Stimulated activated CD4-positive, alpha-beta T cell treated with anti-CD3 and anti-CD28 coated beads, Interleukin-4, amount 100 ng/mL, for 1 hour (primary cell): Measurements from ENCODE around the gene MAPT.

Experiments used
- DNase-seq: peaks from one replicate; pipeline ENCODE4 v3.0.0-alpha.2; 2020

Gene MAPT

DNA sequence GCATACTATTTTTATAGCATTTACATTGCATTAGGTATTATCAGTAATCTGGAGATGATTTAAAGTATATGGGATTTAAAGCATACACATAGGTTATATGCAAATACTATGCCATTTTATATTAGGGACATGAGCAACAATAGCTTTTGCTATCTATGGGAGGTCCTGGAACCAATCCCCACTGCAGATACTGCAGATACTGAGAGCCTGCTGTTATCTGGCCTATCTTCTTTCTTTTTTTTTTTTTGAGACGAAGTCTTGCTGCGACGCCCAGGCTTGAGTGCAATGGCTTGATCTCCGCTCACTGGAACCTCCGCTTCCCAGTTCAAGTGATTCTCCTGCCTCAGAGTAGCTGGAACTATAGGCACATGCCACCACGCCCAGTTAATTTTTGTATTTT is 142.1 kb downstream of the MAPT start:
- no peak for DNase-seq

DNA sequence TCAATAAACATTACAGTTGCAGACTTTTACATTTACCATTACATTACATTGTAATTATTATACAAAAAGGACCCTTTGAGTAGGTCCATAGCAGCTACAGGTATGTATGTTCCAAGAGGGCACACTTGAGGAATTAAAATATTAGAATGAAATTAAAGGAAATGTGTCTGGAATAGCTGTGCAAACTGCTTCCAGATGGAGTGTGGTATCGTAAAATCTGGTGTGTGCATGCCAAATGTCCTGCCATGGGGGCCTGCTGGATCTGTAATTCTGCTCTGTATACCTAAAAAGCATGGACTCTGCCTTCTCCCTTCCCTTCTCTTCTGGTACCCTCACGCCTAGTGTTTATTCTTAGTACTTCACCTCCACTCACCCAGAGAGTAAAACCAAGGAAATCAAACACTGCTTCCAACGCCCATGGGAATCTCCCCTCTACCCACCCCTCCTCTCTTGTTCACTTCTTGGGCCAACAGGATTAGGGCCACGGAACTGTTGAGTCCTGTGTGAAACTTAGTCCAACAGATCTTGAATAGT is 143.4 kb downstream of the MAPT start:
- no peak for DNase-seq

DNA sequence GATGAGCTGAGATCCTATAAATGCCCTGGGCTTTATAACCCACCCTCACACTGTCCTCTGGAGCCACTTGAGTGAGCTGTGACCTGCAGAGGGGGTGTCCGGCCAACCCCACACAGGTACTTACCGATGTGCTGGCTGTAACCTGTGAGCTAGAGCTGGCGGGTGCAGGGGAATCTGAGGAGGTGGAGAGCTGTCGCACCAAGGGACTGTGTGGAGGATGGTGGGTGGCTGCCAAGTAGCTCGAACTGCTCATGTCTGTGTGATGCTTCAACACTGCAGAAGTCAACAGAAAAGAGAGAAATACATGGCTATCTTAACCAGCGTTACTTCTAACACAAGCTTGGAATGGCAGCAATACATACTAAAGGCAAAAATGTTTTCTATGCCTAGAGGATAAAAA is 144.1 kb downstream of the MAPT start:
- DNase-seq: no peak

DNA sequence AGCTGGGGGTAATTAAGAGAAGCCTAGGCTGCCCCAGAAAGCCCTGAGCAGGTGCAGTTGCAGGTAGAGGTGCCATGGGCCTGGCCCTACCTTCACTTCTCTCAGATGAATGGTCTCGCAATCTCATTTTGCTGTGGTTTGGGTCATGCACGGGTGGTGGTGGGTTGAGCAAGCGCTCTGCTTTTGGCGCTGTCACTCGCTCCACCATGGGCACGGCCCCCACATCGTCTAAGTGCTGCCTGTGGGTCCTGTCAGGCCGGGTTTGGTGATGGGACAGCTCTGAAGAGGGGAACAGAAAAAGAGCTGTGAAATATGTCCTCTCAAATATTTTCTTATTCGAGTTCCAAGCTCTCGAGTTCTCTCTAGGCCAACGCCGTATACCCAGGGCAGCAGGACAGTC is 144.6 kb downstream of the MAPT start:
- no peak for DNase-seq

DNA sequence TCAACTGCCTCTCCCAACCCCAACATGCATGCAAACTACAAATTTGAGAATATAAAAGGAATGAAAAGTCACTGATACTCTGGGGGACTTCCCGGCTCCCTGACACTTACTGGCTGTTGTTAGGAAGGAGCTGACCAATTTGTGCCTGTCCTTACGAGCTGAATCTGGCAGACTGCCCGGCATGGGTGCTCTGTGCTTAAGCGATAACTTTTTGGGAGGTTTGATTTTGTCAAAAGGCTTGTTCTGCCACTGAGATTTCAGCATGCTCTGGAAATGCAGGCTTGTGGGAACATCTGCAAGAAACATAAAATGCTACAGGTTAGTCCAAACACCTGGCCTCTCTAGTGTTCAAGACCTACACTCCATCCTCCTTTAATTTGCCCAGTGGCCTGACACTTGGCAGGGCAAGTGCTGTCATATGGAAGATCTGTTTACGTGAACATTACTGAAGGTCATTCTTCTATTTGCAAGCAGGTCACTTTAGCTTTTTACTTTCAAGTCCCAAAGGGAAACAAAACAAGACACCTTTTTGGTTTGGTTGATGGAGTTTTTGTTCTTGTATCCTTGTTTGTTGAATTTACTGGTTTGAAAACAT is 145.3 kb downstream of the MAPT start:
- DNase-seq: no peak

DNA sequence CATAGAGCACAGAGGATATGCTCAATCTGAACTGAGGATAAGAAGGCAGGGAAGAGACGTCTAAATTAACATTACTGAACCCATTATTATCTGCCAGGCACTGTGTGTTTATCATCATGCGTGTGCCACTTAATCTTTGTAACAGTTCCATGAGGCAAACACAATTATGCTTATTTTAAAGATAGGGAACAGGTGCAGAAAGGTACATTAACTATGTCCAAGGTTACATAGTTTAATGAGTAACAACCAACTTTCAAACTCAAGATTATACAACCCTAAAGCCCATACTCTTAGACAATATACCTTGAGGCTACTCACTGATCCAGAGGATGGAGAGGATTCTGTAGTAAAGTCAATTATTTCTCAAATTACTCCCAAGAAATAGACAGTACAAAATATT is 147.9 kb downstream of the MAPT start:
- DNase-seq: no peak

DNA sequence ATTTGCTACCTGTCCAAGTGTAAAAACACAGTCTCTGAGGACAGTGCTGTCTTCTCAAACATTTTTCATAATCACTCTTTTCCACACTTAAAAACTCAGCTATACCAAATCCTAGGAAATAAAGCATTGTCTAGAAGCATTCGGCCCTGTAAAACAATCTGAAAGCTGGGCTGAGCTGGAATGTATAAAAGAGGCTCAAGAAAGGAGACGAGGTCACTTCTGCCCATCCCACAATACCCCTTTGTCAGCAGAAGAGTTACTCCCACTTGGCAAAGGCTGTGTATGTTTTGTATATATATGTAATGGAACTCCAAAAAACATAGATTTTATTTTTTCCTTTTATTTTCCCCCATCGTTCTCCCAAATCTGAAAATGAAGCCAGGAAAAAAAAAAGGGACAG is 148.6 kb downstream of the MAPT start:
- DNase-seq: no peak

DNA sequence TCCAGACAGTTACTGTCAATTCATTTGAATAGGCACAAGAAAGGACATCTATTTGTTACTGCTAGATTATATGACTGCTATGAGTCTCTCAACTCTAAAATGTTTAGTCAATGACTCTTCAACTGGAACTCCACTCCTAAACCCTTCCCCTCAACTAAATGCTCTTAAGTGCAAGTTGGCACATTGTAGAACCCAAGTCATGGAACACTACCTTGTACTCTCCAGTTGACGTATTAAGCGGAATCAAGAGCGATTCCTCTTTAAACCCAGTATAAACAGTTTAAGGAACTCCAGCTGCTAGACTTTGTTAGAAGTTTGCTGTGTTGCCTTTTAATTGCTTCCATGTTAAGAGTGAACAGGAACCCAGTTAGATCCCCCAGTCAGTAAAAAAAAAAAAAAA is 149.3 kb downstream of the MAPT start:
- DNase-seq: no peak

DNA sequence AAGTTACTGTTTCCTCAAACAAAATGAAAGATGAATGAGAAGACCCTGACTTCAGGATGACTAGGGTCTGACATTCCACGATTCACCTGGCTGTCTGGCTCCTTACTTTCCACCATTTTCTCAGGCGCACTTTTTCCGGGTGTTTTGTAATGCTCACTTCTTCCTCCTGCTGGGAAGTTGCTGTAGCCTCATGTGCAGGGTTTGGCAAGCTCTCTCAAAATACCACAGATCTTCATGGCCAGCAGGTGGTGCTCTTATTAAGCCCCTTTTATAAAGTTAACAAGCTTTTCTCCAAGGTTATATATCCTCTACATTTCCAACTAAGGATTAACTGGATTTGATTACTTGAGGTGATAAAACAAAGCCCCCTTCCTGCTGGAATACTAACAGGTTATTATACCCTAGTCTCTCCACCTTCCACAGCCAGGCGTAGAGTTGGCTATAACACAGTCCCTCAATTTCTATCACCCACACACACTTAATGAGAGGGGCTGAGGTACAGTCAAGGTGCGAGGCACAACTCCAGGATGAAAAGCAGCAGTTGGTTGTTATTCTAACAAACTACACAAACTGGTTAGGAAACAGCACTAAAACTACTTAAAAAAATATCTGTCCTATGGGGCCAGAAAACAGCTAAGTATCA is 150.1 kb downstream of the MAPT start:
- peak; percentile 34 for DNase-seq

DNA sequence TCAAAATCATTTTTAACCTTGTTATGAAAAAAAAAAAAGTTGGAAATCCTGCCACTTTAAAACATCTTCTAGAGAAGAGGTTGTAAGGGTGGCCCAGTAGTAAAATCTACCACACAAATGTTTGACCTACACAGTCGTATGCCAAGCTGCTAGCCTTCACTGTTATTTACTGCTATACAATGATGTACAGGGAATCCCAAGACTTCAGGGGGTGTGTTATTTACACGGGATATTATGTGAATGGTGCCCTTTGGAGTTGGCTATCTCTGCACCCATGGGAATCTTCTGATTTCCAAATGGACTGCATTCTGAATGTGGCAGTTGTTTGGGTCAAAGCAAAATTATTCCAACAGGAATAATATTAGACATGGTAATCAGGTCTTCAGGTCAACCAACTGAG is 150.6 kb downstream of the MAPT start:
- no peak for DNase-seq

DNA sequence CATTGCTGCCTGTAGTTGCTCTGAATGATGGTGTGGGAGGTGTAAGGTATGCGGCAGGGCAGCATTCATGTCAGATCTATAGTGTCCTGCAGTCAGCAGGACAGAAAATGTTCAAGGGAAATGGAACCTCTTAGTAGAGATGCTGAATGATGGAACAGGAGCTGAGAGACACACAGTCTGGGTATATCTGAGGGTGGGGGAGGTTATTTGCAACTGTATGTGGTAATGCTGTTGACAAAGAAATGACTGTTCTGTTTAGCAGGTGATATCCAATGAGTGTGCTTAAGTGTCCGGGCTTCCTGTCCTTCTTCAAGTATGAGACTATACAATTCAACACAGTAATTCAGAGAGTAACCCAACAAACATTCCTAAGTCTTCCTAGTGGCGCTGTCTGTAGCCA is 151.3 kb downstream of the MAPT start:
- no peak for DNase-seq

DNA sequence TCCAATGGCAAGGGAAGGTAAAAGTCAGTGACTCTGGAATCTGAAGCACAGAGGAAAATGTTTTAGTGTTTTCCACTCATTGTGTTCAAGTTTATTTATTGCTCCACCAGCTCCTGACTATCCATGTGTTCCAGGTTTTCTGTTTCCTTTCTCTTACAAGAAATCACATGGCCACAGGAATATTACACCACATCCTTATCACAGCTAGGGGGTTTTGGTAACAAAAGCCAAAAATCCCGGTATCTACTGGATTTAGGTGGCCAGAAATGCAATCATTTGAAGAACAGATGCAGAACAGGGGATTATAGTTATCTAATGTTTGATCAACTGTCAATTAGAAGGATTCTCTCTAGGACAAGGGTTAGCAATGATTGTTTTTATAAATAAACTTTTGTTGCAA is 152.6 kb downstream of the MAPT start:
- DNase-seq: no peak

DNA sequence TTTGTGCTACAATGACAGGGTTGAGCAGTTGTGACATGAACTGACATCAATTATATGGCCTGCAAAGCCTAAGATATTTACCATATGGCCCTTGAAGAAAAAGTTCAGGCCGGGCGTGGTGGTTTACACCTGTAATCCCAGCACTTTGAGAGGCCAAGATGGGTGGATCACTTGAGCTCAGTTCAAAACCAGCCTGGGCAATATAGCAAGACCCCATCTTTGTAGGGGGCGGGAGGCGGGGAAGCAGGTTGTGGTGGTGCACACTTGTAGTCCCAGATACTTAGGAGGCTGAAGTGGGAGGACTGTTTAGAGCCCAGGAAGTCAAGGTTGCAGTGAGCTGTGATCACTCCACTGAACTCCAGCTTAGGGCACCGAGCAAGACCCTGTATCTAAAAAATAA is 153.0 kb downstream of the MAPT start:
- DNase-seq: no peak

DNA sequence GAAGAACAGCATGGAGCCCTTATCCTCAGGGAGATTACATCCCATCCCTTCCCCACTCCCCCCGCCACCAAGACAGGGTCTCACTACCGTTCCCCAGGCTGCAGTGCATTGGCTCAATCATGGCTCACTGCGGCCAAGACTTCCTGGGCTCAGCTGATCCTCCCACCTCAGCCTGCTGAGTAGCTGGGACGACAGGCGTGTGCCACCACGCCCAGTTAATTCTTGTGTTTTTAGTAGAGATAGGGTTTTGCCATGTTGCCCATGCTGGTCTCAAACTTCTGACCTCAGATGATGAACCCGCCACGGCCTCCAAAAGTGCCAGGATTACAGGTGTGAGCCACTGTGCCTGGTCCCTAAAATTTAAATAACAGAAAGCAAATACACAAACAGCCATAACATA is 153.5 kb downstream of the MAPT start:
- no peak for DNase-seq

DNA sequence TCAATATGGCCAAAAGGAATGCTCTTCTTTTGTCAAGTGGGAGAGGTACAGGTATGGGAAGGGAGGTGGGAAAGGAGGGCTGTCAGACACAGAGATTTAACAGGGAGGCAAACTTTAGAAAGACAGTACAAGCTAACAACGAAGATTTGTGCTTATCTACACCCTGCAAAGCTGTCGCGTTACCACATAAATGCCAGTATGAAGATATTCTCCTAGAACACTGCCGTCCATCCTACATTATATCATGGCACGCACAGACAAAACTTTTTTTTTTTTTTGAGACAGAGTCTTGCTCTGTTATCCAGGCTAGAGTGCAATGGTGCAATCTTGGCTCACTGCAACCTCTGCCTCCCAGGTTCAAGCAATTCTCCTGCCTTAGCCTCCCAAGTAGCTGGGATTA is 155.3 kb downstream of the MAPT start:
- DNase-seq: no peak

DNA sequence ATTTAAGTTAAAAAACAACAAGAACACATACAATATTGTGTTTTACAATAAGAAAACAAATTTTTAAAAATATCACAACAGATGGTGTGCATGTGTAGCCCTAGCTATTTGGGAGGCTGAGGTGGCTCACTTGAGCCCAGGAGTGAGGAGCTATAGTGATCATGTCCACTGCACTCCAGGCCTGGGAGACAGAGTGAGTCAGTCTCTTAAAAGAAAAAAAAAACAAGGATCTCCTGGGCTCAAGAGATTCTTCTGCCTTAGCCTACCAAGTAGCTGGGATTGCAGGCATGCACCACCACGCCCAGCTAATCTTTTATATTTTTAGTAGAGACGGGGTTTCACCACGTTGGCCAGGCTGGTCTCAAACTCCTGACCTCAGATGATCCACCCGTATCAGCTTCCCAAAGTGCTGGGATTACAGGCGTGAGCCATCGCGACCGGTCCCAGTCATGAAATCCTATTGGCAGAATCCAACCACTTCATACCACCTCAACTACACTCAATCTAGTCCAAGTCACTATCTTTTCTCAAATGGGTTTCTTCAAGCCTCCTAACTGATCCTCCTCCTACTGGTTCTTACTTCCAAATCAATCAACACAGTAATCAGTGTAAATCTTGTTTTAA is 159.7 kb downstream of the MAPT start:
- DNase-seq: no peak

DNA sequence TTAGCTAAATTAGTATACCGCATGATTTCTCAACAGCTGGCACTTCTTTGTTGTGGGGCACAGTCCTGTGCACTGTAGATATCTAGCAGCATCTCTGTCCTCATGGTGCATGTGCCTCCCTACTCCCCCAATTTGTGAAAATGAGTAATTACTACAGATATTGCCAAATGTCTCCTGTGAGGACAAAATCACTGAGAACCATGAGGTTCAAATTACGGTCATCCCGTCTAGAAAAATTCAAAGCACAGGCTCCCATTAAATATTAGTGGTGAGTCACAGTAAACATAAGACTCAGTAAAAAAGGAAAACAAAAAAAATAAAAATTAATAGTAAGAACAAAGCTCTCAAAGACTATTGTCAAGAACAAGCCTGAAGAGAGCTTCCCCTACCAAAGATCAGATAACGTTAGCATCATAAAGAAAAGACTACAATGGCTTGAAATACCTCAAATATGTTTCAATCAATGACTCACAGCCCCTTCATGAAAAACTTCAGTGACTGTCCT is 162.5 kb downstream of the MAPT start:
- DNase-seq: no peak

DNA sequence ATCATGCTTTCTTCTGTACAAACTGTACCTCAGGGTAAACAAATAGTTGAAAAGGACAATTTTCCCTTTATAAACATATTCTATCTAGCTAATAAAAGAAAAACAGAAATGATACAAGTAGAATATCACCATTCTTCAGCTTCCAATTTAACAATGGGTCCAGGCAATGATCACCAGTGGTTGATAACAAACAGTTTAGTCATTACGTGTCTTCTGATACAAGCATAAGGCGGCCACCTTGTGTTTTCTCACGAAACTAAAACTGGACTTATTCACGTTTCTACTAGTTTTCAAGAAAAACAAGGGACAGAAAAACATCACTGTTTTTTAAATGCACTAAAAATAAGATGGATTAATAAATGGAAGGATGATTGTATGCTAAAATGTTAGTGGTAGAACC is 163.0 kb downstream of the MAPT start:
- no peak for DNase-seq

DNA sequence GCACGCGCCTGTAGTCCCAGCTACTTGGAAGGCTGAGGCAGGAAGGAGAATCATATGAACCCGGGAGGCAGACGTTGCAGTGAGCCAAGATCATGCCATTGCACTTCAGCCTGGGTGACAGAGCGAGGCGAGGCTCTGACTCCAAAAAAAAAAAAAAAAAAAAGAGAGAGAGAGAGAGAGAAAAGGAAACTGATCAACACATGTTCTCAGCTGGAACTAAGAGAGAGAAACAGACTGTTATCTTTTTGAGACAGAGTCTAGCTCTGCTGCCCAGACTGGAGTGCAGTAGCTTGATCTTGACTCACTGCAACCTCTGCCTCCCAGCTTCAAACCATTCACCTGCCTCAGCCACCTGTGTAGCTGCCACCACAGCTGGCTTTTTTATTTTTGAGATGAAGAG is 165.1 kb downstream of the MAPT start:
- no peak for DNase-seq

DNA sequence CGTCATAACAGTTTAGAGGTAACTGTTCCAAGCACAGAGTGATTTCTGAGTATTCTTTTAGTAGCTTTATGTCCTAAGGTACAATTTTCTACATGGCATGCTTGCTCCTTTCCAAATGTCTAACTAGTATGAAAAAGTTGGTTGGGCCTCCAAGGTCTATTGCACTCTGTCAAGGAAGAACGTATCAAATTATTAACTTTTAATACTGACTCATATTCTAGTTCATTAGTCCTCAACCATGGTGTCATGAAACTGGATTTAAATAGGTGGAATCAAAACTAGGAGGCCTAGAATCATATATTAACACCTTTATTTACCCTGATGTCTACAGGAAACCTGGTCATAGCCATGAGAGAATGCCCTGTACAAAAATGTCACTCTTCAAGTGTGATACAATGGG is 166.1 kb downstream of the MAPT start:
- DNase-seq: no peak

DNA sequence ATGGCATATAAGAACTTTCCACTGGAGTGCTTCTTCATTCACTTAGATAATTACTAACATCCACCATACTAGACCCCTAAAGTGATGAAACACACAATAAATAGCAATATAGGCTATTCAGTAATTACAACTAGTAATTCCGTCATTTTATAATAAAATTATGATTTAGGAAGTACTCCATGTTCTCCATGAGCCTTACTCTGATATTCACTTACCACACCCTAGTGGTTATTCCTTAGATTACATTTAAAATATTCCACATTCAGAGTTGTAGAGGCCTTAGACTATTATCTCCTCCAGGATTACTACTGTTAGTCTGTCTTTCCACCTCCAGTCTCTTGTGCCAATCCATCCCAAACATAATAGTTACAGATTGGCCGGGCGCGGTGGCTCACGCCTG is 167.1 kb downstream of the MAPT start:
- DNase-seq: no peak

DNA sequence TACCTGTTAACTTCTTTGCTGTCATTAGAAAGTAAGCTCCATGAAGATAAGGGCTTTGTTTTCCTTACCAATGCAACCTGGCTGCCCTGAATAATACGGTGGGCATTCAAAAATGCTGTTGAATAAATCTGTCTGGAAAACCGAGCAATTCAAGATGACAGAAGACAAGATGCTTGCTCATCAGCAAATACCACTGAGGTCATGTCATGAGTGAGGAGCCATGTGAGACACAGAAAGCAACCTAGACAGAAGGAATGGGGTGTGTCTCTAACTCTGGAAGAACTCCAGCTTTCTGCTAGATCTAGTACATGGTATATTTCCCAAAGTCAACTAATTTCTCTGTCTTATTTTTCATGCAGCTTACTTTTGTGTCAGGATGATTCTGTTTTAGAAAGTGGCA is 168.9 kb downstream of the MAPT start:
- DNase-seq: no peak

DNA sequence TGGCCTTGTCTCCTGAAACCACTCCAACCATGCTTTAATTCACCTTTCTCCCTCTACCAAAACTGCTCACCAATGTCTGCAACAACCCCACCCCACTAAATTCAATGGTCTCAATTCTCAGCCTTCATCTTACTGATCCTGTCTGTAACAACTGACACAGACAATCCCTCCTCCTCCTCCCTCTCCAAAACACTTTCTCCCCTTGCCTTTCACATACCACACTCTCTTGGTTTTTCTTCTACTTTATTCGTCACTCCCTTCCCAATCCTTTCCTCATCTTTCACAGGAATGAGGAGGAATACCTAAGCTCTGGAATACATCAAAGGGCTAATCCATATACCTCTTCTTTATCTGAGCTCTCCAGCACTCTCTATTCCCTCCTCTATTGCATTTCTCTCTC is 170.1 kb downstream of the MAPT start:
- DNase-seq: no peak

DNA sequence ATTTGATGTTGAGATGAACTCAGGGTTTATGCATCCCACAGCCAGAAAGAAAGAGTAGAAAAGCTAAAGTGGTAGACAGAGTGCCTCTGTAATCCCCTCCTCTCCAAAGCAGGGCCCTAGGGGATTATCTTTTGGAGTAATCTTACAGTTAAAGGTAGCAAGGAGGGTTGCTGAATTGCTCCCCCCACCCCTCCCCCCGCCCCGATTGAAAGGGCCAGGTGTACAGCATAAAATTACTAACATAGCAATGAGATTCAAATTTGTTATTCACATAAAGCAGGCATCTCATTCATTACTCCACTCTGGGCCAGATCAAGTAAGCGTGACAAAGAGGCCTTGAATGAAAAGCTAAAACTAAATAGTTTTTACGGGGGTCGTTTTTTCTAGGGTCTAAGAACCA is 177.4 kb downstream of the MAPT start:
- DNase-seq: no peak

DNA sequence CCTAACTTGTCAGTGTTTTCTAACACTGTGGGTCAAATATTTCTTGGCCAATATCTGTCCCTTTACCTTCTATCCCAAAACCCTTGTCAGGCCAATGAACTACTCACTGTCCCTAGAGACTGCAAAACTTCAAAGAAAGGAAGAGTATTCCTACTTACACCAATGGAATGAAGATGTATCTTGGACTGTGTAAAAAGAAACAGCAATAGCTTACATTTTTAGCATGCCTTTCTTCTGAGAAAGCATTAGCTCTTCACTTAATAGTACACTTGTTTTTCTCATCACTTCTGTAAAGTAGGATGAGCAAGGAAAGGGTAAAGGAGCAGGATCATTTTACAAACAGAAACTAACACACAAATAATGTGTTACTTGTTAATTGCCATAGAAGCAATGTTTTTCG is 178.6 kb downstream of the MAPT start:
- no peak for DNase-seq
